ENCODE measurements around the gene COBL.

Gene COBL

DNA sequence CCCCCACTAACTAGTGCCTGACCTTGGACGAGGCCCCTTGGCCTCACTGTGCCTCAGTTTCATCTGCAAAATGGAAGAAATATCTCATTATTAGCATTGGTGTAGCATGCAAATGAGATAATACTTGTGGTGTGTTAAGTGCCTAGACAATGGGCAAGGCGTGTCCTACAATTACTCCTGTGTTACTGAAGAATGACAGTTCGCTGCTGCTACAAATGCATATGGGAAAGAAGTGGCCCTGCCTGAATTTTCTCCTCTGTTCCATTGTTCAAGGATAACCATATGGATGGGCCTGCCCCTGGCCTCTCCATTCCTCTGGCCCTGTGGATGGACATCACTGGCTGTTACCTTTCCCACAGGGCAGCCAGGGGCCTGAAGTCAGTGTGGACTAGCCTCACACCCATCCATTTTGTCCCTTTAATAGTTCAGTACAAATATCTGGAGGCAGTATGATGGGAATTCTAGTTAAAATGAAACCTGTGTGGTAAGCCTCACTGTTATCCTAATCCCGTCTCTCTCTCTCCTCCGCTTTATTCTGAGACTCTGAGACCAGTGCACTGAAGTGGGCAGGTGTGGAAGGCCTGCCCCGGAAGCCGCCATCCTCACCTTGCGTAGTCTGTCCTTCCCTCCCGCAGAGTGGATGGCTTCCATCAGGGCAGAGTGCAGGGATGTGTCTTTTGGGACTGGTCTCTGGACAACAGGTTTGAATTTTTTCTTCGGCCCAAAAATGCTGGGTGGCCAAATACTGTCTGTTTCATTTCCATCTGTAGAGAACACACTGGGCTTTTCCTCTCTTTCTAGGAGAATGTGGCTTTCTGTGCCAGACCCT lies 289.3 kb downstream of the COBL start:
- DNase-seq (ENCODE audit: low read depth in 2 of 2): no peak

DNA sequence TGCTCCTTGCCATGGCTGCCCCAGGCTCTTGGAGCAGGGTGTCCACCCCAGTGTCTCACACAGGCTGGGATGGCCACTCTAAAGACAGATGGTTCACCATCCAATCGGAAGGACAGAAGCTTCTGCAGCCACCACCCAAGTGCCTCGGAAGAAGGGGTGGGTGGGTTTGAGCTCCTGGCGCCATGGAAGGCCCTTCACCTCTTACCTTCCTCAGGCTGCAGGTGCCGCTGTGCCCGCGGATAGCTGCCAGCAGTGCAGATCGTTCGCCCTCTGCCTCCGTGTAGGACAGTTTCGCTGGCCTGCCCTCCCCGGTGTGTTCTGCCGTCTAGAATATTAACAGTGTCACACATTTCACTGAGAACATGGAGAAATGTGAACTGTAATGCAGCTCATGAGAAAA lies 290.3 kb downstream of the COBL start:
- no peak for DNase-seq (ENCODE audit: low read depth in 2 of 2)

DNA sequence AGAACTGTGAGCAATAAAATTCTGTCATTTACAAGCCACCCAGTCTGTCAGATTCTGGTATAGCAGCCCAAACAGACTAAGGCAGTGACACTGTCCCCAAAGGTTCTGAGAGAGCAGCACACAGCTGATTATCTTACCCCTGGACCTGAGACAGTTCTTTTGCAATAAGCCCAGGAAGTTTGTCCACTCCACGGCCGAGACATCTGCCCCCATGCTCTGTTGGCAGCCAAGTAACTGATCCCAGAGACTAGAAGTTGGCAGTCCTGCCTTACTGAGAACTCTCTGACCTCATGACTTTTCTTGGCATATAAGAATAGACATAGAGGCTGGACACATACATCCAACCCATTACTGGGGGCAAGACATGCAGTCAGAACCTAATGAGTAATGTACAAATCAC lies 290.9 kb downstream of the COBL start:
- DNase-seq (ENCODE audit: low read depth in 2 of 2): no peak

GRCh38 chr7:51024867-51025266 lies 291.7 kb downstream of the COBL start:
- DNase-seq (ENCODE audit: low read depth in 2 of 2): no peak

DNA sequence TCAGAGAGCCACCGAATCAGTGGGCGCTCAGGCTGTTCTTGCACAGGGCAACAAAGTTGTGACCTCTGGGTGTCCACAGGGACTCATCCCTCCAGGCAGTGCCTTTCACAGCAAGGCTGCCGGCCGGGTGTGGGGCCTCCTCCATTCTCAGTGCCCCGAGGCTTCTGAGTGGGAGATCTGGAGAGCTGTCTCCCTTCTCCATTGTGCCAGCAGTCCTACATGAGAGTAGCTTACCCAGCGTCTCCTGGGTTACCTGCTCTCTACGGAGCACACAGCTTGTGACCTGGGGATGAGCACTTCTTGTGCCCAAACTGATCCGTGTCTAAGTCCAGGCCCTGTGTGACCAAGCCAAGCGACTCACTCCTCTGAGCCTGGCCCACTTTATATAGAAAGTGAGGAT lies 293.1 kb downstream of the COBL start:
- no peak for DNase-seq (ENCODE audit: low read depth in 2 of 2)

- no peak for DNase-seq (ENCODE audit: low read depth in 2 of 2)
These were observed 293.8 kb downstream of the COBL start for GRCh38 chr7:51022821-51023220.

GRCh38 chr7:51021906-51022570 lies 294.6 kb downstream of the COBL start:
- DNase-seq (ENCODE audit: low read depth in 2 of 2): no peak

- DNase-seq (ENCODE audit: low read depth in 2 of 2): no peak
These were observed 295.7 kb downstream of the COBL start for GRCh38 chr7:51020944-51021343.

DNA sequence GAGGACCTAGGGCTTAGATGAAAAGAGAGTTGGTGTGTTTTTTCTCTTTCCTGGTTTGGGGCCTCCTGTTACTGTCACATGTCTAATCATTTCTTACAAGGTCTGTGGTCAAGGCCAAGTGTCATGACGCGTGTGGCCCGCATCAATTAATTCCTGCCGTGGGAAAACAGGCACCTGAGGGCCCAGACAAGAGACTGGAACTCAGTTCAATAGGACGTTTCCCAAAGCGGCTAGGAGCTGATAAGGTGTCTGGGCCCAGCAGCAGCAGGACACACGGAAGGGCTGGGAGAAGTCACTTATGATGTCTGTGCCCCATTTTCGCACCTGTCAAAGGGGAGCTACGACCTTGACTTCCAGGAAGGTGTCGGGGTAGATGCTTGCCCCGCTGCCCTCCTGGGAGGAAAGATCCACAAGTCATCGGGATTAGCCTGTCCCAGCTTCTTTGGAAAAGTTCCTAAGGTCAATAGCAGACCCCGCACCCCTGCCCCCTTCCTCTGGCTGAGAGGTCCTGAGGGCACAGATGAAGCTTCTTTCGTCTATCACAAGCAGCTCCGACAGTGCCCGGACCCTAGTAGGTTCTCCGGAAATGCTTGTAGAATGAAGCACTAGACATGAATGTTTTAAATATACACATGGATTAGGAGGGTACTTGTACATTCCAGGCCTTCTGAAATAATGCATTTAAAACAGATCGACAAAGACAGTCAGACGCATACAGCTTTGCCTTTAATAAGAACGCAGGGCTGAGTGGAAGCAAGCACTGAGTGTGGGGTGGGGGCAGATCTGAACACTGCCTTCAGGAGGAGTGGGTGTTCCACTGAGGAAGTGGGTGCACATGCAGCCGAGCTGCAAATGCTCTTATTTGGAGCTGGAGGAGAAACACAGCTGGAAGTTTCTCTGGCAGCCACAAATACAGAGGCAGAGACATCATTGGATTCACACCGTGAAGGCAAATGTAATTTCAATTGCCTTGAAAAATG lies 296.4 kb downstream of the COBL start:
- no peak for DNase-seq (ENCODE audit: low read depth in 2 of 2)

- DNase-seq (ENCODE audit: low read depth in 2 of 2): no peak
These were observed 297.3 kb downstream of the COBL start for GRCh38 chr7:51019191-51019844.

GRCh38 chr7:51017576-51018535 lies 298.8 kb downstream of the COBL start:
- DNase-seq (ENCODE audit: low read depth in 2 of 2): no peak

- DNase-seq (ENCODE audit: low read depth in 2 of 2): no peak
These were observed 300.1 kb downstream of the COBL start for GRCh38 chr7:51016546-51016945.

- DNase-seq (ENCODE audit: low read depth in 2 of 2): no peak
These were observed 301.0 kb downstream of the COBL start for GRCh38 chr7:51015581-51015980.

GRCh38 chr7:51014811-51015210 lies 301.8 kb downstream of the COBL start:
- no peak for DNase-seq (ENCODE audit: low read depth in 2 of 2)

- DNase-seq (ENCODE audit: low read depth in 2 of 2): no peak
These were observed 302.6 kb downstream of the COBL start for GRCh38 chr7:51013861-51014511.

GRCh38 chr7:51013218-51013786 lies 303.3 kb downstream of the COBL start:
- DNase-seq (ENCODE audit: low read depth in 2 of 2): no peak

DNA sequence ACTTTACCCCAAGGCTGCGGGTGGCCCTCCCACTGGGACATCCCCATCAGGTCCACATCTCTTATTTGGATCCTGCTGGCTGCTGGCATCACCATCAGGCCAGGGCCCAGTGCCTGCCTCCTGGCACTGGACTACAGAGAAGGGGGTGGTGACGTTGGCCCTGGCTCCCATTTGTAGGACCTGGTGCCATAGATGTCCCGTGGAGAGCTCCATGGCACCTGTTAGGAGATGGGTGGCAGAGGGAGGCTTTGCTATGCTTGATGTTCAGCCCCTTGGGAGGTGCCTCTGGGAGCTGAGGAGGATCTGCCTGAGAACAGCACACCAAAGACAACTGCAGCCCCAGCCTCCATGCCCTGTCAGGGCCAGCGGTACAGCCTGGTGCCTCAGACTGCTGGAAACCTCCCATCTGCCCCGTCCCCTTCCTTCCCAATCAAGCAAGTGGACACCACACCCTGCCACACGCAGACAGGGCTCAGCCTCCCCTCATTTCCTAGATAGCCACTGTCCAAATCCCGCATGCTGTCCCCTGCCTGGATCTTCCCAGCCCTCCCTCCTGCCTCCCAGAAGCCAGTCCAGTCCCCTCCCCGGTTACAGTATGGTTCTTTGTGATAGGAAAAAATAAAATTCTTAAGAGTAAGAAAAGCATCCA lies 303.9 kb downstream of the COBL start:
- DNase-seq (ENCODE audit: low read depth in 2 of 2): no peak

- no peak for DNase-seq (ENCODE audit: low read depth in 2 of 2)
These were observed 304.8 kb downstream of the COBL start for GRCh38 chr7:51011710-51012350.

DNA sequence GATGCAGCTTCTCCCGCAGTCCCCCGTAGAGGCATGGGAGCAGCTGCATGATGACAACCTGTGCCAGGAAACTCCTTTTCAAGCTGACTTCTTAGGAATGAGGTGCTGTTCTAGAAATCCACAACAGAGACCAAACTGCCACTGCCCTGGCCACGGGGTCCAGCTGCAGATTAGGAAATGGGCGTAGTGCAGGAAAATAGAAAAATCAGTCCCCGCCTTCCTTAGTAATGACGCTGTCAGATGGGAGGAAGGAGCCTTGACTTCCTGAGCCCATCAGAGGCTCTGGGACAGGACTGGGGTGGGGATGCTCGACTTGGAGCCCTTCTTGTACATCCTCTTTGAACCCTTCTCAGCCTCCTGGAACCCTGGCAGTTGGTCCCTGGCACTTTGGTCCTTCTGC lies 306.1 kb downstream of the COBL start:
- DNase-seq (ENCODE audit: low read depth in 2 of 2): no peak

All from activated CD4-positive, alpha-beta T cell treated with anti-CD3 and anti-CD28 coated beads for 24 hours (primary cell).